ENCODE results near the gene GPR157. TPM values are rescaled to one million over a fixed set of nuclear protein-coding genes. Genes with fewer than 3 reads are reported as not detected.

Gene GPR157
- total and polyA plus RNA-seq, 4 donors = 3.7 to 29.3 (median 7.3) TPM

GRCh38 chr1:9069326-9070100 is 59.4 kb downstream of the GPR157 start, which contains the start of gene SLC2A5:
Gene SLC2A5 (minus strand): TSS chr1:9069635. CDS start chr1:9069536, 99 bp downstream.
- peak within 1 kb of the TSS; percentile 17 to 39 for H3K27ac ChIP-seq (ENCODE audit: low read depth in 1 of 2, low read length in 1 of 2)
- DNase-seq (peak in 2 of 3 donors; percentile 47 to 61), ATAC-seq (ENCODE audit: insufficient read depth, low FRiP score) (peak; percentile 56)
- no peaks in the 10 kb centered on the region for H3K27me3 ChIP-seq (ENCODE audit: control insufficient read depth in 3 of 3, insufficient read depth in 3 of 3, low read length in 2 of 3)
- no peak for TF ChIP-seq CTCF (IDR thresholded peaks at IDR 0.05; ENCODE audit: control extremely low read depth, extremely low read depth)
- no peak within 1 kb of the TSS for H3K9ac ChIP-seq (ENCODE audit: insufficient read depth in 1 of 2, low read length in 2 of 2)
- H3K36me3 ChIP-seq (ENCODE audit: control insufficient read depth in 4 of 4, insufficient read depth in 4 of 4, low read length in 4 of 4) = no peaks in the 10 kb centered on the region
- 24 to 50% methylated on average over 8 of the region's 8 CpGs for WGBS, 2 donors
- peaks cover 0 to 2% (median 0%) of the 10 kb centered on the region in 4 donors for H3K9me3 ChIP-seq (ENCODE audit: control insufficient read depth in 4 of 4, insufficient read depth in 3 of 4, low read length in 3 of 4)
- H3K4me1 ChIP-seq (ENCODE audit: control insufficient read depth in 5 of 5, insufficient read depth in 5 of 5, low read length in 5 of 5) = peaks cover 0 to 26% (median 7%) of the 10 kb centered on the region in 5 donors
- H3K4me3 ChIP-seq = no peak within 1 kb of the TSS

- H3K4me1 ChIP-seq (ENCODE audit: control insufficient read depth in 5 of 5, insufficient read depth in 5 of 5, low read length in 5 of 5) = peaks cover 0 to 31% (median 9%) of the 10 kb centered on the region in 5 donors
- H3K9ac ChIP-seq (ENCODE audit: insufficient read depth in 1 of 2, low read length in 2 of 2) = no peak overlapping the region
- H3K36me3 ChIP-seq (ENCODE audit: control insufficient read depth in 4 of 4, insufficient read depth in 4 of 4, low read length in 4 of 4) = no peaks in the 10 kb centered on the region
- peaks cover 0 to 2% (median 0%) of the 10 kb centered on the region in 4 donors for H3K9me3 ChIP-seq (ENCODE audit: control insufficient read depth in 4 of 4, insufficient read depth in 3 of 4, low read length in 3 of 4)
- H3K27me3 ChIP-seq (ENCODE audit: control insufficient read depth in 3 of 3, insufficient read depth in 3 of 3, low read length in 2 of 3) = no peaks in the 10 kb centered on the region
- no peak overlapping the region for H3K4me3 ChIP-seq
- no peak for TF ChIP-seq CTCF (IDR thresholded peaks at IDR 0.05; ENCODE audit: control extremely low read depth, extremely low read depth)
- no peak for ATAC-seq (ENCODE audit: insufficient read depth, low FRiP score)
- WGBS, 2 donors = 35 to 58% methylated on average over 4 of the region's 4 CpGs
- DNase-seq = peak in 2 of 3 donors; percentile 37 to 65
- peak overlapping the region in 1 of 2 donors; percentile 39 for H3K27ac ChIP-seq (ENCODE audit: low read depth in 1 of 2, low read length in 1 of 2)
These were observed 59.9 kb downstream of the GPR157 start for GRCh38 chr1:9068981-9069325.

DNA sequence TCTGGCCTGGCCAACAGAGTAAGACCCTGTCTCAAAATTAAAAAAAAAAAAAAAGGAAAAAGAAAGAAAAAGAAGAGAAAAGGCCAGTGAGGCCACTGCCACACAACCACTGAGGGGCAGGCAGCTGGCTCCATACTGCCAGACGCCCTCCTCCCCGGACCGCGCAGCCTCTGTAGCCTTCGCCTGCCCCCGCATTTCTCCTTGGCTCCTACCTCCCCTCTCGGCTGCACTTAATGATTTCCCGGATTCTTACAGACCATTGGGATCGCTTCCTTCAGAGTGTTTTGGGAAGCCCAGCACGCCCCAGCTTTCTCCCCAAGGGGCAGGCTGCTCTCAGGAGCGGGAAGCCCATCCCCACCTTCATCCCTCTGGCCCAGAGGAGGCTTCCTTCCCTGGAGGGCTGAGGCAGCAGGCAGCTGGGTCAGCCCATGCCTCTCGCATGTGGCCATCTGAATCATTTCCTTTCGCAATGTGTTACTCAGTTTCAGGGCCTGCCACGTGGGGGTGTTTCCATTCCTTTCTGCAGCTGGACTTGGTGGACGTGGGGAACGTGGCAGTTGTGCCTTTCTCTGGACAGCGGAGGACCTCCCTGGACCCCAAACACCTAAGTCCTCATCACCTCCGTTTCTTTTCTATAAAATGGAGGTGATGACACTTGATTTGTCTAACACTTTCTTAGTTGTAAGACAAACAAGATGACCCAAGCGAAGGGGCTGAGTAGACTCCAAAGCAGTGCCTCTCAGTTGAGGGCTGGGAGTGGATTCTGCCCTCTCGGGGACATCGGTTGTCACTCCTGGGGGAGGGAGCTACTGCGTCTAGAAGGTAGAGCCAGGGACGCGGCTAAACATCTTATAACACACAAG is 61.7 kb downstream of the GPR157 start:
- Histone ChIP-seq H3K9me3 (ENCODE audit: control insufficient read depth in 4 of 4, insufficient read depth in 3 of 4, low read length in 3 of 4) (peaks cover 0 to 2% (median 0%) of the 10 kb centered on the region in 4 donors), H3K4me1 (ENCODE audit: control insufficient read depth in 5 of 5, insufficient read depth in 5 of 5, low read length in 5 of 5) (peaks cover 0 to 32% (median 9%) of the 10 kb centered on the region in 5 donors), H3K4me3 (no peak overlapping the region), H3K27me3 (ENCODE audit: control insufficient read depth in 3 of 3, insufficient read depth in 3 of 3, low read length in 2 of 3) (no peaks in the 10 kb centered on the region), H3K27ac (ENCODE audit: low read depth in 1 of 2, low read length in 1 of 2) (peak overlapping the region in 1 of 2 donors; percentile 5), H3K9ac (ENCODE audit: insufficient read depth in 1 of 2, low read length in 2 of 2) (no peak overlapping the region), H3K36me3 (ENCODE audit: control insufficient read depth in 4 of 4, insufficient read depth in 4 of 4, low read length in 4 of 4) (no peaks in the 10 kb centered on the region)
- DNase-seq (peak; percentile 62 to 85 (median 78)), ATAC-seq (ENCODE audit: insufficient read depth, low FRiP score) (peak; percentile 39)
- TF ChIP-seq CTCF (IDR thresholded peaks at IDR 0.05; ENCODE audit: control extremely low read depth, extremely low read depth) = no peak
- WGBS, 2 donors = 66 to 78% methylated on average over 23 to 24 of the region's 24 CpGs
